ENCODE results near the gene SHQ1. TPM values are rescaled to one million over a fixed set of nuclear protein-coding genes. Genes with fewer than 3 reads are reported as not detected.

The SHQ1 gene
- total RNA-seq, 1 donor from 2014 or later: 18.0 TPM

- no peaks in the 10 kb centered on the region for H3K9me3 Mint-ChIP-seq (ENCODE audit: unreplicated experiment)
- peaks cover 7% of the 10 kb centered on the region for H3K4me1 Mint-ChIP-seq (ENCODE audit: unreplicated experiment)
- peak overlapping the region; percentile 11 for H3K27ac Mint-ChIP-seq (ENCODE audit: unreplicated experiment)
- no peak for DNase-seq (ENCODE audit: extremely low spot score, unreplicated experiment)
- H3K36me3 Mint-ChIP-seq (ENCODE audit: unreplicated experiment): peaks cover 37% of the 10 kb centered on the region
- no peaks in the 10 kb centered on the region for H3K27me3 Mint-ChIP-seq (ENCODE audit: unreplicated experiment)
- no peak overlapping the region for H3K4me3 Mint-ChIP-seq (ENCODE audit: unreplicated experiment)
- TF ChIP-seq CTCF (IDR thresholded peaks at IDR 0.05): no peak
Measured at GRCh38 chr3:72836923-72837322, 11.3 kb downstream of the SHQ1 start.

GRCh38 chr3:72836416-72836815 lies 11.8 kb downstream of the SHQ1 start:
- no peak for TF ChIP-seq CTCF (IDR thresholded peaks at IDR 0.05)
- H3K4me3 Mint-ChIP-seq (ENCODE audit: unreplicated experiment): no peak overlapping the region
- H3K4me1 Mint-ChIP-seq (ENCODE audit: unreplicated experiment): peaks cover 7% of the 10 kb centered on the region
- no peaks in the 10 kb centered on the region for H3K9me3 Mint-ChIP-seq (ENCODE audit: unreplicated experiment)
- H3K27ac Mint-ChIP-seq (ENCODE audit: unreplicated experiment): peak overlapping the region; percentile 11
- no peak for DNase-seq (ENCODE audit: extremely low spot score, unreplicated experiment)
- peaks cover 42% of the 10 kb centered on the region for H3K36me3 Mint-ChIP-seq (ENCODE audit: unreplicated experiment)
- no peaks in the 10 kb centered on the region for H3K27me3 Mint-ChIP-seq (ENCODE audit: unreplicated experiment)

GRCh38 chr3:72830452-72831223 lies 17.6 kb downstream of the SHQ1 start:
- H3K27ac Mint-ChIP-seq (ENCODE audit: unreplicated experiment): peak overlapping the region; percentile 31
- DNase-seq (ENCODE audit: extremely low spot score, unreplicated experiment): no peak
- peaks cover 26% of the 10 kb centered on the region for H3K4me1 Mint-ChIP-seq (ENCODE audit: unreplicated experiment)

DNA sequence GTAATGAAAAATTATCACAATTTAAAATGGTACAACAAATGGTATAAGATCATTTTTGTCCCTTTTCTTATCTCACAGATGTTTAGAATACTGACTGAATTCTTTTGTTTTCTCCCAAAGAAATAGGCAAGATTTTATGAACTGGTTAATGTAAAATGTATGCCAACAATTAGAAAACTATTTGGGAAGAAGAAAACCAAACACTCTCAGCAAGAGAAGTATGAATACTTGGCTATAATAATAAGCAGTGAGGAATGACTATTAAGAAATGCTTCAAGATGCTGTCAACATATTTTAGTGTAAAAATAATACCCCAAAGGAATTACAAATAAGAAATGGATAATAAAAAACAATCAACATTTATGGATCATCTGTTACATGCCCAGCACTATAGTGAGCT lies 18.5 kb downstream of the SHQ1 start:
- Mint-ChIP-seq H3K27ac (ENCODE audit: unreplicated experiment) (peak overlapping the region; percentile 19), H3K36me3 (ENCODE audit: unreplicated experiment) (peaks cover 12% of the 10 kb centered on the region), H3K4me3 (ENCODE audit: unreplicated experiment) (no peak overlapping the region), H3K27me3 (ENCODE audit: unreplicated experiment) (no peaks in the 10 kb centered on the region), H3K4me1 (ENCODE audit: unreplicated experiment) (peaks cover 26% of the 10 kb centered on the region), H3K9me3 (ENCODE audit: unreplicated experiment) (no peaks in the 10 kb centered on the region)
- TF ChIP-seq CTCF (IDR thresholded peaks at IDR 0.05): no peak
- no peak for DNase-seq (ENCODE audit: extremely low spot score, unreplicated experiment)

More at GRCh38 chr3:72830452-72831223, 17.6 kb downstream of the SHQ1 start:
- no peak for TF ChIP-seq CTCF (IDR thresholded peaks at IDR 0.05)
- Mint-ChIP-seq H3K36me3 (ENCODE audit: unreplicated experiment) (peaks cover 18% of the 10 kb centered on the region), H3K9me3 (ENCODE audit: unreplicated experiment) (no peaks in the 10 kb centered on the region), H3K4me3 (ENCODE audit: unreplicated experiment) (no peak overlapping the region), H3K27me3 (ENCODE audit: unreplicated experiment) (no peaks in the 10 kb centered on the region)

- peaks cover under 1% of the 10 kb centered on the region for H3K36me3 Mint-ChIP-seq (ENCODE audit: unreplicated experiment)
- no peak overlapping the region for H3K4me3 Mint-ChIP-seq (ENCODE audit: unreplicated experiment)
- DNase-seq (ENCODE audit: extremely low spot score, unreplicated experiment): no peak
- no peaks in the 10 kb centered on the region for H3K27me3 Mint-ChIP-seq (ENCODE audit: unreplicated experiment)
- H3K9me3 Mint-ChIP-seq (ENCODE audit: unreplicated experiment): no peaks in the 10 kb centered on the region
- H3K4me1 Mint-ChIP-seq (ENCODE audit: unreplicated experiment): peaks cover 5% of the 10 kb centered on the region
- no peak overlapping the region for H3K27ac Mint-ChIP-seq (ENCODE audit: unreplicated experiment)
- TF ChIP-seq CTCF (IDR thresholded peaks at IDR 0.05): no peak
Measured at GRCh38 chr3:72821161-72821781, 27.0 kb downstream of the SHQ1 start.

Data from osteocyte (in vitro differentiated cells).